Measurements from ENCODE around the gene RXYLT1.
"Not testable (repeated sequence)": the region's sequence is repeated elsewhere in the genome, so short reads cannot be mapped to it uniquely, and the experiment has no call there.

Gene RXYLT1

GRCh38 chr12:63779498-63780481 lies at the start of gene RXYLT1:
TSS of gene RXYLT1 (plus strand) at chr12:63779909. CDS start at chr12:63779961, 52 bp downstream.
- DNase-seq: peak; percentile 77 to 78

DNA sequence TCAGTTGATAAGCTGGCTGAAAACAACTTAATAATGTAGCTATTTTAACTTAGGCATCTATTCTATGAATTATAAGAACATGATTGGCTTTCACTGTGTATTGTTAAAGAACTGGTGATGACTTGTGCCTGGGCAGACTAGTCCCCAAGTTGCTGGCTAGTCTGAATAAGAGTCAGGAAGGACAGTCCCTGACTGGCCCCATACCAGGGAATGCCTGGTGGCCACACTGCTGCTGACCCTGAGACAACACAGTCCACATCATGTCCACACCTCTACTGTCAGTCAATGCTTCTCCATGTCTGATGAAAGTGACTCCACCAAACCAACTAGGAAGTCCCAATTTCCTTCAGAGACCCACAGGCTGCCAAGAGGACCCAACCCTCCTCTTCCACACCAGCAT lies 46.9 kb upstream of the RXYLT1 start:
- DNase-seq: not testable (repeated sequence)

GRCh38 chr12:63733585-63733984 lies 46.1 kb upstream of the RXYLT1 start:
- not testable (repeated sequence) for DNase-seq

DNA sequence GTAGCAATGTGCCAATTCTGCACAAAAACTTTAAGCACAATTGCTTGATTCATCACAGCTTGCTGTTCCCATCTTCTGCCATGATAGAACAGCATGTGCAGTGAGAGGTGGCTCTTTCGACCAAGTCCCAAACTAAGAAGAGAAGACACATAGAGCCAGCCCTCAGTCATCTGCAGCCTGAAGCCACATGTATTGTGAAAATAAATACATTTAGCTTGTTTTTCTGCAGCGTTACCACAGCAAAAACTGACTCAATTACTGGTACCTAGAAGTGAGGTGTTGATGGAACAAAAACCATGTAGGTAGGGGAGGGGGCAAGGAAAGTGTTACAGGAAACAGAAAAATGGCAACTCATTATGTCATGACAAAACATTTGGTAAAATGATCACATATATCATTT lies 39.2 kb upstream of the RXYLT1 start:
- not testable (repeated sequence) for DNase-seq

GRCh38 chr12:63741431-63741830 lies 38.3 kb upstream of the RXYLT1 start:
- DNase-seq: not testable (repeated sequence)

DNA sequence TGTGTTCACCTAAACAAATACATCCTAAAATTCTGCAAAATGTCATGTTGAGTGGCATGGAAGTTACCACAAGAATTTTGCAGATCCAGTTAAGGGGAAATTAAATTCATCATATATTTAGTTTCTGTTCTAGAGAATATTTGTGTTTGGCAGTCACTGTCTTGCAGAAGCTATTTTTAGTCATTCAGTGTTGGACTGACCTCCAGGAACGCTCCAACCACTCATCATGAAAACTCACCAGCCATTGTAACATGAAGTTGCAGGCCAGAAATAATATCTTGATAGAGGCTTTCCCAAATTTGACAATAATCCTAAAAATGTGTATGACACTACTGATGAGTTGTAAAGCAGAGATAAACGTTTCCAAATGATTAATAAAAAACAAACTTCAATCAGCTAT lies 35.6 kb upstream of the RXYLT1 start:
- not testable (repeated sequence) for DNase-seq

GRCh38 chr12:63746470-63746869 lies 33.2 kb upstream of the RXYLT1 start:
- not testable (repeated sequence) for DNase-seq

DNA sequence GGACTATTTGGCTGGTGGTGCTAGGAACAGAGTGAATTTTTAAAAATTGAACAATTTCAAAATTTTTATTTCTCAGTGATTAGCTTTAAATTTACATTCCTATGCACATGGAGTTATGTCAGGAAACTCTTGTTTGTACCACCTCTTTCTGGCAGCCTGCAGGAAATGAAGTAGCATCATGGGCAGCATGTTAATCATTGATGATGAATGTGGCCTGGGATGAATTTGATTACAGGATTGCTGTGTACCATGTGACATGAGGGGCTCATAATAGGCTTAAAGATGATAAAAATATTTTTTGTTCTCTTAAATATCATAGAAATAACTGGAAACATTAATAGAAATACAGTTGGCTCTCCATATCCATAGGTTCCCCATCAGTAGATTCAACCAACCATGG lies 32.6 kb upstream of the RXYLT1 start:
- not testable (repeated sequence) for DNase-seq

GRCh38 chr12:63747553-63747952 lies 32.2 kb upstream of the RXYLT1 start:
- DNase-seq: no peak

GRCh38 chr12:63752283-63752682 lies 27.4 kb upstream of the RXYLT1 start:
- no peak for DNase-seq

- DNase-seq: no peak
These were observed 26.9 kb upstream of the RXYLT1 start for GRCh38 chr12:63752841-63753240.

DNA sequence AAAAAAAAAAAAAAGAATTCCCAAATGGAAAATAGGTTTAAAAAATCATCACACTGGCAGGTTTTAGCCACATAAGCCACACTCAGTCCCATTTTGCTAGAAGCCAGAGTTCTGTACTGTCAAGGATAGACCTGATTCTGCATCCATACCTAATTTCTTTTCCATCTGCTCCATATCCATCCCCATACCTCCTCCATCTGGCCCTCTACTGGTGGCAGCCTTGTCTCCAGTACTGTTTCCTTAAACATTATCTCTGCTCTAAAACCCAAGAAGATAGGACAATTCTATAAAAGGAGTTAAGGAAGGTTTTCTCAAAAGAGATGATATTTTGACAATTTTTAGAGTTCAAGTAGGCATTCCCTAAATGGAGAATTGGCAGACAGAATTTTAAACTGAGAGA lies 26.0 kb upstream of the RXYLT1 start:
- no peak for DNase-seq

GRCh38 chr12:63764481-63764880 lies 15.2 kb upstream of the RXYLT1 start:
- DNase-seq: no peak

DNA sequence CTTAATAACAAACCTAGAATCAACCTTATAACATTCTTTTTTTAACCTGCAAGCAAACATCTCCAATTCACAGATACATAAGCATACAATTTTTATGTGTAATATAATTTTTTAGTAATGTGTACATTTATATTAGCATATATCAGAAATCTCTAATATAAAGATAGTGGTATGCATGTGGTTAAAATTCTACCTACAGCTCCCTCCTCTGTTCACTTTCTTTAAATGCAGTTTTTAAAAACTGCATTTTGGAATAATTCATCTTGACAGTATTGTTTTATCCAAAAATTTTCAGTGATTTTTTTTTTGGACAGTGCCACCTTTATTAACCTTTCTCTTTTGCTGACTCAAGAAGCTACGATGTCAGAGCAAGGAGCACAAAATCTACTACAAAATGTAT lies 13.2 kb upstream of the RXYLT1 start:
- DNase-seq: no peak

- DNase-seq: no peak
These were observed 9.3 kb upstream of the RXYLT1 start for GRCh38 chr12:63770375-63770774.

DNA sequence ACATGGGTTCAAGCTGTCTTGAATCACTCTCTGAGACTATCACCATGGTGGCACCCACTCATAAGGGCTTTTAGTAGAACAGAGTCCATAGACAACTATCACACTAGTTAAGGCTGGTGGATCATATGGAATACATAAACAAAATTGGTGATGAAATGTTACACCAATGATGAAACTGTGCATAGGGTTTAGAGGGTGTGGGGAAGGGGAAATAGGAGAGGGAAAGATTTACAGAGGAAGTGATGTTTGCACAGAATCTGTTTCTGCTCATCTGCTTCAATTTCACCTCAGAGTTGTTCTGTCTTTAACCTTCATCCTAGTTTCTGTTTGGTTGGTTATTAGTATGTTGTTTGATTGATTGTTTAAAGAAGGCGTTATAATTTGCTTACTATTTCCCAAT lies 2.4 kb upstream of the RXYLT1 start:
- no peak for DNase-seq

GRCh38 chr12:63782466-63782865 lies 2.8 kb downstream of the RXYLT1 start:
- no peak for DNase-seq

DNA sequence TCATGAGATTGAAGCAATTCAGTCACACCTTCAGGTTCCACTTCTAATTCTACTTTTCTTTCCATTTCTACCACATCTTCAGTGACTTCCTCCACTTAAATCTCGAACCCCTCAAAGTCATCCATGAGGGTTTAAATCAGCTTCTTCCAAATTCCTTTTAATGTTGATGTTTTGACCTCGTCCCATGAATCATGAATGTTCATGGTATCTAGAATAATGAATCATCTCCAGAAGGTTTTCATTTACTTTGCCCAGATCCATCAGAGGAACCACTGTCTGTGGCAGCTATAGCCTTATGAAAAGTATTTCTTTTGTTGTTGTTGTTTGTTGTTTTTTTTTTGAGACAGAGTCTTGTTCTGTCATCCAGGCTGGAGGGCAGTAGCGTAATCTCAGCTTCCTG lies 7.6 kb downstream of the RXYLT1 start:
- no peak for DNase-seq

- DNase-seq: no peak
These were observed 10.9 kb downstream of the RXYLT1 start for GRCh38 chr12:63790608-63790945.

DNA sequence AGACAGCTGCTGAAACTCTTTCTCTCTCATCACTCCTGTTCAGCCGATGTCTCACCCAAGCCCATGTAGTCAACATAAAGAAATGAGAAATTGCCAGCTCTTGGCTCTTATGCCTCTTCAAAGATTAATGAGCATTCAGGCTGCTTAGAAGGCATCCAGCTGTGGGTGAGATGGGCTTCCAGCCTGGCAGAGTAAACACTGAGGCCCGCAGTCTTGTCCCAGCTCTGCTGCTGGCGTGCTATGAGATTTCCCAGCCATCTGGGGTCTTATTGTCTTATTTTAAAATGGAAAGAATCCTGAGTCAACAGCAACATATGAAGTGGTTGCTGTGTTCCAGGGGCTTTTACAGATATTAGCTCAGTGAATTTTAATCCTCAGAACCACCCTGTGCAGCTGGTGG lies 12.6 kb downstream of the RXYLT1 start:
- DNase-seq: no peak

GRCh38 chr12:63795032-63795687 lies 15.5 kb downstream of the RXYLT1 start:
- no peak for DNase-seq

GRCh38 chr12:63795944-63796343 lies 16.2 kb downstream of the RXYLT1 start:
- DNase-seq: no peak

DNA sequence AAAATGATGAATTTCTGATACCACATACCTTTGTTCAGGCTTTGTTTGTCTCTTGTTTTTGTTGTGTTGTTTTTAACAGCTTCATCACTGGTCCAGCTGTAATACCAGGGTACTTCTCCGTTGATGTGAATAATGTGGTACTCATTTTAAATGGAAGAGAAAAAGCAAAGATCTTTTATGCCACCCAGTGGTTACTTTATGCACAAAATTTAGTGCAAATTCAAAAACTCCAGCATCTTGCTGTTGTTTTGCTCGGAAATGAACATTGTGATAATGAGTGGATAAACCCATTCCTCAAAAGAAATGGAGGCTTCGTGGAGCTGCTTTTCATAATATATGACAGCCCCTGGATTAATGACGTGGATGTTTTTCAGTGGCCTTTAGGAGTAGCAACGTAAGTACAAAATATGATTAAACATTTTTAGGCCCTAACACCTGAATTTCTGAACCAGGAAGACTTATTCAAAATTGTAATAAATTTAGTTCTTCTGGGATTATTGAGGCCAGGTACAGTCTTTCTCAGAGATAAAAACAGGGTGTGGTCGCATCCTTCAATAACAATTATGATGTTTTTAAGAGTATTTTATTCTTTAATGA lies 22.4 kb downstream of the RXYLT1 start:
- peak in 1 of 2 experiments; percentile 32 for DNase-seq

GRCh38 chr12:63804746-63805145 lies 25.0 kb downstream of the RXYLT1 start:
- no peak for DNase-seq
